CD4-positive, alpha-beta T cell treated with Interleukin-2 at 100 ng/mL for 4 hours (primary cell): ENCODE results near the gene SIRPA.
"Not testable (repeated sequence)": the region's sequence is repeated elsewhere in the genome, so short reads cannot be mapped to it uniquely, and the experiment has no call there.

ENCODE experiments used
- DNase-seq: peaks from one replicate; pipeline ENCODE4 v3.0.0-alpha.2; 2020; ENCODE audit warnings: low spot score

The SIRPA gene

GRCh38 chr20:1907586-1907985 lies 12.4 kb downstream of the SIRPA start:
- DNase-seq = no peak

GRCh38 chr20:1908191-1908590 lies 13.0 kb downstream of the SIRPA start:
- DNase-seq = no peak

GRCh38 chr20:1909097-1909496 lies 13.9 kb downstream of the SIRPA start:
- no peak for DNase-seq

- DNase-seq = no peak
These were observed 16.3 kb downstream of the SIRPA start for GRCh38 chr20:1911536-1911935.

- no peak for DNase-seq
These were observed 16.8 kb downstream of the SIRPA start for GRCh38 chr20:1912053-1912452.

- DNase-seq = no peak
These were observed 17.4 kb downstream of the SIRPA start for GRCh38 chr20:1912646-1913045.

GRCh38 chr20:1915233-1915632 lies 20.0 kb downstream of the SIRPA start:
- not testable (repeated sequence) for DNase-seq

- DNase-seq = no peak
These were observed 20.5 kb downstream of the SIRPA start for GRCh38 chr20:1915725-1916124.

- no peak for DNase-seq
These were observed 22.6 kb downstream of the SIRPA start for GRCh38 chr20:1917786-1918185.

- no peak for DNase-seq
These were observed 23.4 kb downstream of the SIRPA start for GRCh38 chr20:1918491-1919165.

- no peak for DNase-seq
These were observed 25.0 kb downstream of the SIRPA start for GRCh38 chr20:1920252-1920651.

- no peak for DNase-seq
These were observed 25.6 kb downstream of the SIRPA start for GRCh38 chr20:1920826-1921225.

- not testable (repeated sequence) for DNase-seq
These were observed 26.8 kb downstream of the SIRPA start for GRCh38 chr20:1921985-1922384.

- DNase-seq = no peak
These were observed 27.6 kb downstream of the SIRPA start for GRCh38 chr20:1922786-1923185.

- no peak for DNase-seq
These were observed 30.0 kb downstream of the SIRPA start for GRCh38 chr20:1924910-1925861.

- no peak for DNase-seq
These were observed 31.0 kb downstream of the SIRPA start for GRCh38 chr20:1926237-1926636.

- no peak for DNase-seq
These were observed 32.0 kb downstream of the SIRPA start for GRCh38 chr20:1927217-1927616.

- DNase-seq = no peak
These were observed 32.9 kb downstream of the SIRPA start for GRCh38 chr20:1928154-1928553.

- no peak for DNase-seq
These were observed 33.6 kb downstream of the SIRPA start for GRCh38 chr20:1928782-1929181.

- DNase-seq = no peak
These were observed 34.3 kb downstream of the SIRPA start for GRCh38 chr20:1929460-1929859.

GRCh38 chr20:1930165-1930564 lies 35.0 kb downstream of the SIRPA start:
- no peak for DNase-seq

GRCh38 chr20:1931830-1932229 lies 36.6 kb downstream of the SIRPA start:
- no peak for DNase-seq

GRCh38 chr20:1932971-1933370 lies 37.8 kb downstream of the SIRPA start:
- DNase-seq = no peak
